ENCODE measurements around the gene HYI. TPM values are rescaled to one million over a fixed set of nuclear protein-coding genes. Genes with fewer than 3 reads are reported as not detected.

The HYI gene, protein sequence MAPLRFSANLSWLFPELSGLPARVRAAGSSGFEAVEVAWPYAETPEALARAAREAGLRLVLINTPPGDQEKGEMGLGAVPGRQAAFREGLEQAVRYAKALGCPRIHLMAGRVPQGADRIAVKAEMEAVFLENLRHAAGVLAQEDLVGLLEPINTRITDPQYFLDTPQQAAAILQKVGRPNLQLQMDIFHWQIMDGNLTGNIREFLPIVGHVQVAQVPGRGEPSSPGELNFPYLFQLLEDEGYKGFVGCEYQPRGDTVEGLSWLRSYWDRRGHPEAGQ
- 20.5 and 21.8 TPM in 2 replicates for total RNA-seq

DNA sequence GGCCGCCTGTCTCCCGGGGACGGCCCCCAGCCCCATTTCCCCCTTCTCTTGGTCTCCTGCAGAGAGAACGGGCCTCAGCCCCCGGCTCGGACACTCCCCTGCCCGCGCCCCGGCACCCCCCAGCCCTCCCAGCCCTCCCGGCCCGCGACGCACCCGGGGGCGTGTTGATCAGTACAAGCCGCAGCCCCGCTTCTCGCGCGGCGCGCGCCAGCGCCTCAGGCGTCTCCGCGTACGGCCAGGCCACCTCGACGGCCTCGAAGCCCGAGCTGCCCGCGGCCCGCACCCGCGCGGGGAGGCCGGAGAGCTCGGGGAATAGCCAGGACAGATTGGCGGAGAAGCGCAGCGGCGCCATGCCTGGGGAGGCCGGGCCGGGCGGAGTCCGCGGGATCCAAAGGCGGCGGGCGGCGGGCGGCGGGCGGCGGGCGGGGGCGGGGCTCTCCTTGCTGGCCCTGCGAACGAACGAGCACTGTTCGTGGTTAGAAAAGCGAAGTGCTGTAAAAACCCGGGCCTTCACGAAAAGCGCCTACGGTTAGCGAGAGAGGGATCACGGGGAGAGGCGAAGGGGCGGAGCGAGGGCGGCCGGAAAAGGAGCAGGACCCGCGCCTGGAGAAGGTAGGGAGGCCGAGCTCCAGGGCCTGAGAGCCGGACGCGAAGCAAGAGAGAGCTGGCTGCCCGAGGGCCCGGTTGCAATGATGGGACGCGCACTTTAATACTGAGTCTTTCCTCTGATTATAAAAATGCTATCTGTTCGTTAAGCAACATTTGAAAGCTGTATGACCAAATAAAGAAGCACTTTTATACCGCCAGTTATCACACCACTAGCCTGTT is at the start of gene HYI:
Gene HYI (minus strand): TSS at position 490 of the 828 bp plus-strand sequence. CDS start 138 bp downstream, at position 352.

Other genes with a start within 250 kb of the HYI start
- gene TMEM125, start 183.9 kb downstream of the HYI start, total RNA-seq, result not detected in 2 replicates
- not detected in 2 replicates for gene C1orf210, start 168.3 kb downstream of the HYI start, total RNA-seq
- 0.34 and 0.79 TPM in 2 replicates for gene TIE1, start 152.9 kb downstream of the HYI start, total RNA-seq
- gene MPL, start 116.1 kb downstream of the HYI start, total RNA-seq, result not detected in 2 replicates
- gene CDC20, start 95.0 kb downstream of the HYI start, total RNA-seq, result 1.2 and 8.7 TPM in 2 replicates
- gene ELOVL1, start 85.9 kb downstream of the HYI start, total RNA-seq, result 40.2 and 48.2 TPM in 2 replicates
- 50.4 and 58.3 TPM in 2 replicates for gene MED8, start 64.1 kb downstream of the HYI start, total RNA-seq
- gene SZT2, start 64.0 kb downstream of the HYI start, total RNA-seq, result 18.3 and 23.3 TPM in 2 replicates
- gene PTPRF, start 77.0 kb upstream of the HYI start, total RNA-seq, result 15.3 and 40.0 TPM in 2 replicates
- gene KDM4A, start 196.2 kb upstream of the HYI start, total RNA-seq, result 38.3 and 41.9 TPM in 2 replicates